ENCODE data around the gene JADE1. TPM values are rescaled to one million over a fixed set of nuclear protein-coding genes. Genes with fewer than 3 reads are reported as not detected.
A peak's percentile ranks its signal among the peaks of the same experiment; 100 is the strongest.

JADE1 gene
- total RNA-seq, 1 donor from 2014 or later, result 23.0 TPM

DNA sequence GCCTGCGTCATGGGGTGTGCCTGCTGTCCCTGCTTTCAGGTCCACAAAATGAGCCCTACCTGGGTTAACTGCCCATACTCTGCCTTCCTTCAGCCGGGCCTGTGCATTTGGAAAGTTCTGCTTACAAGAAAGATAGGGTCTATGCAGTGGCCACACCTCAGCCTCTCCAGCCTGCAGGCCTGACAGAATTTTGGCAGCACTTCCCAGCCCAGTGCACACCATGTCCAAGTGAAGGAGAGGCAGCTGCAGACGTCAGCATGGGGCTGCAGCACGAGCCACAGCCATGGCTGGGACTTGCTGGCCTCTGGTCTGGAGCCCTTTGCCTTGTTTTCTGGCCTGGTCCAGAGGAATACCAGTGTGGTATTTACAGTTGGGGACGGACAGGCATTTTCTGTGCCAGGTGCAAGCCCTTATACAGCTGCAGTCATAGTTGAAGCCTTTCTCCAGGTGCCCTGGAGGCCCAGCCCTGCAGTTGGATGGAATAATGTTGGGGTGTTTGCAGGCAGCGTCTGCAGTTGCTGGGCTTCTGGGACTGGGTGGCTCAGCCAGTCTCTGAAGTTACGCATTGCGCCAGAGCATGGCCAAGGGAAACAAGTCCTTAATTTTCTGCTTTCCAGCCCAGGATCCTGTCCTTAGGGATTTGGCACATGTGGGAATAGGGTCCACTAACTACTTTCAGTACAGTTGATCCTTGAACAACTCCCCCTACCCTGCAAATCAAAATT is 26.2 kb downstream of the JADE1 start:
- peak; percentile 87 for DNase-seq (ENCODE audit: low spot score)
- intact Hi-C loops (cut with DNase I), result loop anchor here (2.0 kb wide), 2 partner anchors 23 kb away; no protein-coding TSS in a partner anchor

DNA sequence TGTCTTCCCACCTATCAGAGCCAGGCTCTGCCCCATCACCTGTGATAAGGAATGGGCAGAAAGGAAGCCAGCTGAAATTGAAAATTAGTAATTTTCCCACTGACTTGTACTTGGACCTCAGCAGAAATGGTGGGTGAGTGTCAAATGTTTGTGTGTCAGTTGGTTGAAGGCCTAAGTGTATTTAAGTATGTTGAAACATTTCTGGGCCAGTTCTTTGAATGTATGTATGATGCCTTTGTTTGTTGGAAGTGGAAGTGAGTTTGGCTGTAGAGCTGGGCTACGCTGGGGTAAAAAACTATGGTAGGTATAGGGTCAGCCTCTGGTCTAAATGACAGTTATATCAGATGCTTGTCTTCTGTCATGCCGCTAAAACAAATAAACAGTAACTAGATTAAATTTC is 27.7 kb downstream of the JADE1 start:
- intact Hi-C loops (cut with DNase I), result loop anchor here (2.0 kb wide), 1 partner anchor 22 kb away; no protein-coding TSS in a partner anchor

GRCh38 chr4:128837679-128838078 is 28.2 kb downstream of the JADE1 start:
- DNase-seq (ENCODE audit: low spot score), result no peak
- intact Hi-C loops (cut with DNase I), result loop anchor here (2.0 kb wide), 1 partner anchor 21 kb away; no protein-coding TSS in a partner anchor

More for the DNA sequence above, 27.7 kb downstream of the JADE1 start:
- DNase-seq (ENCODE audit: low spot score), result no peak

GRCh38 chr4:128840711-128841318 is 31.3 kb downstream of the JADE1 start:
- DNase-seq (ENCODE audit: low spot score), result no peak
- intact Hi-C loops (cut with DNase I), result no loop called here

DNA sequence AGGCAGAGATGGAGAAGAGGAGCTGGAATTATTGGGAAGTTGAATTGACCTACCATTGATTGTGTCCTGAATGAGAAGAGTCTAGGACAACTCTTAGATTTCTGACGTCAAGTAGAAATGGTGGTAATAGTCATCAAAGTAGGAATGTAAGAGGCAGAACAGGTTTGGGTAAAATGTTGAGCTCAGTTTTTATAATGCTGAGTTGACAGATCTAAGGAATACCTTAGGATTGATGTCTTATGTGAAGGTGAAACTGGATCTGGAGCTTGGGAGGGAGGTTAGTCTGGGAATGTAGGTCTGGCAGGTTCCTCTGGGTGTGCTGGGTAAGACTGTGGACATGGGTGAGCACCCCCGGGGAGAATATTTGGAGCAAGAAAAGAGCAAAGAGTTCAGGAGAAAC is 31.9 kb downstream of the JADE1 start:
- no peak for DNase-seq (ENCODE audit: low spot score)
- intact Hi-C loops (cut with DNase I), result no loop called here

GRCh38 chr4:128844931-128845330 is 35.4 kb downstream of the JADE1 start:
- intact Hi-C loops (cut with DNase I), result no loop called here
- no peak for DNase-seq (ENCODE audit: low spot score)

DNA sequence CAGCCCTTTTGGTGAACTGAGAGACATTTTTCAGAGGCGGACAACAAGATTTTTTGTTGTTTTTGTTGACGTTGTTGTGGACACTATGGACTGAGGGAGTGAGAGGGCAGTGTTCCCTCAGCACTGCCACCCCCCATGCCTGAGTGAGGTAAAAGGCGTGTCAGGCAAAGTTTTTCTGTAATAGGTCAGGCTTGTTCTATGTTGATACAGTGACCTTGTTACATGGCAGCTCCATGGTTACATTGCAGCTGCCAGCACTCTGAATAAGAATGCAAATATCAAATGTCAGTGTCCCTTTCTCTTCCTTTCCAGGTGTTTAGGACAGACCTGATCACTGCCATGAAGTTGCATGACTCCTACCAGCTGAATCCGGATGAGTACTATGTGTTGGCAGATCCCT is 36.6 kb downstream of the JADE1 start:
- intact Hi-C loops (cut with DNase I), result no loop called here
- DNase-seq (ENCODE audit: low spot score), result no peak

DNA sequence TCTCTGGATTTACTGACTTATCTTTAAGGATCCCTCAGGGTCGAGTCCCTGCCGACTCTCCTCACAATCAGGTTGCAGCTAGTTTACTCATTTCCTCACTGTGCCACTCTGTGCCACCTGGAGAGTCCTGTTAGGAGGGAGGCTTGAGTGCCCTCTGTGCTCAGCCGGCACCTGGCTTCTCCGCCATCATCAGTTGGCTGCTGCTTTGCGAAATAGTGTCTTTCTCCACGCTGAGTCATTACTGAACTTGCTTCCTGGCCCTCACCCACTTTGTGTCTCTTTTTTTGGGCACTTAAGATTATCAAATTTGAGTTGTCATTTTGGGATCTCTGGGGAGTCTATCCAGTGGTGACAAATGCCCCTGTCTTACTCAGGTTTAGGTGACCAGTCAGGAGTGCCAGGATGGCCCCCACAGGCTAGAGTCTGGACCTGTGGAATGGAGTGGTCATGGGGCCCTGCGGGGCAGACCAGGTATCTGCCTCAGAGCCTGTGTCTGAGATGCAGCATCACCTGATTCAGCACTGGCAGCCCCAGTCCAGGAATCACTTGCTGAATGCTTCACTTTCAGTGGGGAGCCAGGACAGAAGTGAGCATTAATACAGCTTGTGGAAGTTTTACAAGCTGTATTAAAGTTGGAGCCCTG is 37.7 kb downstream of the JADE1 start:
- intact Hi-C loops (cut with DNase I), result no loop called here
- peak; percentile 79 for DNase-seq (ENCODE audit: low spot score)

GRCh38 chr4:128848461-128848860 is 39.0 kb downstream of the JADE1 start:
- DNase-seq (ENCODE audit: low spot score), result no peak
- intact Hi-C loops (cut with DNase I), result no loop called here

DNA sequence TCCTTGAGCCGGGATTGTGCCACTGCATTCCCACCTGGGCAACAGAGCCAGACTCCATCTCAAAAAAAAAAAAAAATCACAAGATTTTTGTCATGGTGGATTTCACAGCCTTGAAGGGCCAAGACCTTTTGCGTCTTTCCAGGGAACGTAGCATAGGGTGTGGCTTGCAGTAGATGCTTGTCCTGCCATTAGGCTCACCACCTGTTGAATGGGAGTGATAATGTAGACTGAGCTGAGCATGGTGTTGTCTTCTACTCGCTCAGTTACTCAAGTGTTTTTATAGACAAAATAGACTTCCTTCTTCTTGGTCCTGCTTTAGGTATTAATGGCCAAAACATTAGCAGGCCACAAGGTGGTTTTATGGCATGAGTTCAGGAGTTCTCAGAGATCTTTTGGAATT is 40.8 kb downstream of the JADE1 start:
- DNase-seq (ENCODE audit: low spot score), result no peak
- intact Hi-C loops (cut with DNase I), result no loop called here

- no peak for DNase-seq (ENCODE audit: low spot score)
- intact Hi-C loops (cut with DNase I), result no loop called here
Measured at GRCh38 chr4:128853741-128854140, 44.2 kb downstream of the JADE1 start.

GRCh38 chr4:128854433-128854832 is 44.9 kb downstream of the JADE1 start:
- intact Hi-C loops (cut with DNase I), result no loop called here
- no peak for DNase-seq (ENCODE audit: low spot score)

- no peak for DNase-seq (ENCODE audit: low spot score)
- intact Hi-C loops (cut with DNase I), result loop anchor here (5.0 kb wide), 1 partner anchor 468 kb away; no protein-coding TSS in a partner anchor
Measured at GRCh38 chr4:128855621-128856020, 46.1 kb downstream of the JADE1 start.

- no peak for DNase-seq (ENCODE audit: low spot score)
- intact Hi-C loops (cut with DNase I), result loop anchor here (5.0 kb wide), 1 partner anchor 469 kb away; no protein-coding TSS in a partner anchor
Measured at GRCh38 chr4:128856246-128856645, 46.7 kb downstream of the JADE1 start.

DNA sequence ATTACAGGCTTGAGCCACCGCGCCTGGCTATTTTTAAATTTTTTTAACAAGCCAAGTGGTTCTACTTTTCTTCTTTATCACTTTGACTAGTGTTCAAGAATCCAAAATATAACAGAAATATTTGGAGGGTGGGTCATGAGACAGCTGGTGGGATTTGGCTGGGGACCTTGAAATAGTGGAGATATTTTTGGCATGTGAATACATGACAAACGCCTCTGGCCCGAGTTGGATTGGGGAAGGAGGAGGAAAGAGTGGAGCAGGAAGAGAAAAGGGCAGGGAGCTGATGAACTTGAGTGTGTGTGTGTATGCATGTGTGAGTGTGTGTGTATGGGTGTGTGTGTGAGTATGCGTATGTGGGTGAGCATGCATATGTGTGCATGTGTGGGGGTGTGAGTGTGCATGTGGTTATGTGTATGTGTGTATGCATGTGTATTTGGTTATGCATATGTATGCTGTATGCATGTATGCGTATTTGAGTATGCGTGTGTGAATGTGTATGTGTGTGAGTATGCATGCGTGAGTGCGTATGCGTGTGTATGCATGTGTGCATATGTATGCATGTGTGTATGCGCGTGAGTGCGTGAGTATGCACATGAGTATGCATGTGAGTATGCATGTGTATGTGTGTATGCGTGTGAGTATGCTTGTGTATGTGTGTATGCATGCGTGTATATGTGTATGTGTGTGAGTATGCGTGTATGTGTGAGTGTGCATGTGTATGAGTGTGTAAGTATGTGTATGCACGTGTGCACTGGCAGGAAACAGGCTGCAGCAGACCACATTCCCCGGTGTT is 49.6 kb downstream of the JADE1 start:
- DNase-seq (ENCODE audit: low spot score), result no peak
- intact Hi-C loops (cut with DNase I), result loop anchor here (2.0 to 5.0 kb wide), 3 partner anchors 22 to 472 kb away; no protein-coding TSS in a partner anchor

- DNase-seq (ENCODE audit: low spot score), result no peak
- intact Hi-C loops (cut with DNase I), result loop anchor here (2.0 to 10.0 kb wide), 9 partner anchors 23 to 668 kb away; partner anchors contain the start of genes PGRMC2 and SCLT1
Measured at GRCh38 chr4:128859887-128860677, 50.6 kb downstream of the JADE1 start.

DNA sequence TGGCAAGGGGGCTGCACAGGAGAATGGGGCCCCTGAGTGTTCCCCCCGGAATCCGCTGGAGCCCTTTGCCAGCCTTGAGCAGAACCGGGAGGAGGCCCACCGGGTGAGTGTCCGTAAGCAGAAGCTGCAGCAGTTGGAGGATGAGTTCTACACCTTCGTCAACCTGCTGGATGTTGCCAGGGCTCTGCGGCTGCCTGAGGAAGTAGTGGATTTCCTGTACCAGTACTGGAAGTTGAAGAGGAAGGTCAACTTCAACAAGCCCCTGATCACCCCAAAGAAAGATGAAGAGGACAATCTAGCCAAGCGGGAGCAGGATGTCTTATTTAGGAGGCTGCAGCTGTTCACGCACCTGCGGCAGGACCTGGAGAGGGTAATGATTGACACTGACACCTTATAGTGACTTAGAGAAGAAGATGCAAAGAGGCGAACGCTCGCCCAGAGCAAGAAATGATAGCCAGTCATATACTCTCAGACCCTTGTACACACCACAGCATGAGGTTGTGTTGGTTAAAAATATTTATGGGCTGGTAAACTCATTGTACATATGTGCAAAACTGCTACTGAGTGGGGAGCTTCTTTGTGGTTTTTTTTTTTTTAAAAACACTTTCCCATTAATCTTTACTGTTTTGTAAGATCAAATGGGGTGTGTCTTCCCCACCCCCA is 52.5 kb downstream of the JADE1 start:
- peak; percentile 81 for DNase-seq (ENCODE audit: low spot score)
- intact Hi-C loops (cut with DNase I), result loop anchor here (5.0 to 10.0 kb wide), 6 partner anchors 230 to 670 kb away; partner anchors contain the start of genes PGRMC2 and SCLT1
